ENCODE results near the gene THAP10.

The THAP10 gene

GRCh38 chr15:70880781-70881180 lies 11.5 kb downstream of the THAP10 start:
- no peak overlapping the region for H3K4me3 ChIP-seq (ENCODE audit: low read depth, low read length, poor library complexity, severe bottlenecking)
- H3K36me3 ChIP-seq (ENCODE audit: insufficient read depth, low read length), result no peaks in the 10 kb centered on the region
- H3K9ac ChIP-seq (ENCODE audit: low read length), result no peak overlapping the region
- H3F3A ChIP-seq (ENCODE audit: insufficient read depth, low read length), result no peaks in the 10 kb centered on the region
- no peaks in the 10 kb centered on the region for H3K27me3 ChIP-seq (ENCODE audit: insufficient read depth, low read length)
- H3K4me1 ChIP-seq (ENCODE audit: insufficient read depth, low read length, severe bottlenecking), result no peaks in the 10 kb centered on the region
- TF ChIP-seq CTCF (IDR thresholded peaks at IDR 0.05; ENCODE audit: low read length) (no peak), EZH2 (IDR thresholded peaks at IDR 0.05; ENCODE audit: borderline replicate concordance, low read length) (no peak)
- H3K9me2 ChIP-seq (ENCODE audit: low read depth, low read length), result no peaks in the 10 kb centered on the region
- H3K79me2 ChIP-seq (ENCODE audit: insufficient read depth, low read length), result no peaks in the 10 kb centered on the region
- H3K27ac ChIP-seq (ENCODE audit: low read depth, low read length, poor library complexity, severe bottlenecking), result no peak overlapping the region
- H2AFZ ChIP-seq (ENCODE audit: low read length), result no peak overlapping the region
- no peak overlapping the region for H3K4me2 ChIP-seq (ENCODE audit: low read length)
- no peaks in the 10 kb centered on the region for H4K20me1 ChIP-seq (ENCODE audit: insufficient read depth, low read length)
- H3K9me3 ChIP-seq (ENCODE audit: low read length), result no peaks in the 10 kb centered on the region

GRCh38 chr15:70879401-70879800 lies 12.8 kb downstream of the THAP10 start:
- Histone ChIP-seq H4K20me1 (ENCODE audit: insufficient read depth, low read length) (no peaks in the 10 kb centered on the region), H3K9me3 (ENCODE audit: low read length) (no peaks in the 10 kb centered on the region), H3K36me3 (ENCODE audit: insufficient read depth, low read length) (no peaks in the 10 kb centered on the region), H3K79me2 (ENCODE audit: insufficient read depth, low read length) (no peaks in the 10 kb centered on the region), H3F3A (ENCODE audit: insufficient read depth, low read length) (no peaks in the 10 kb centered on the region), H3K4me3 (ENCODE audit: low read depth, low read length, poor library complexity, severe bottlenecking) (no peak overlapping the region), H3K9ac (ENCODE audit: low read length) (no peak overlapping the region), H3K27me3 (ENCODE audit: insufficient read depth, low read length) (no peaks in the 10 kb centered on the region), H3K4me2 (ENCODE audit: low read length) (no peak overlapping the region), H3K9me2 (ENCODE audit: low read depth, low read length) (no peaks in the 10 kb centered on the region), H3K27ac (ENCODE audit: low read depth, low read length, poor library complexity, severe bottlenecking) (no peak overlapping the region), H3K4me1 (ENCODE audit: insufficient read depth, low read length, severe bottlenecking) (no peaks in the 10 kb centered on the region), H2AFZ (ENCODE audit: low read length) (no peak overlapping the region)
- TF ChIP-seq CTCF (IDR thresholded peaks at IDR 0.05; ENCODE audit: low read length), result no peak
- no peak for TF ChIP-seq EZH2 (IDR thresholded peaks at IDR 0.05; ENCODE audit: borderline replicate concordance, low read length)

- H3K9me2 ChIP-seq (ENCODE audit: low read depth, low read length), result no peaks in the 10 kb centered on the region
- no peaks in the 10 kb centered on the region for H3F3A ChIP-seq (ENCODE audit: insufficient read depth, low read length)
- H3K4me1 ChIP-seq (ENCODE audit: insufficient read depth, low read length, severe bottlenecking), result no peaks in the 10 kb centered on the region
- no peak overlapping the region for H3K4me2 ChIP-seq (ENCODE audit: low read length)
- no peak overlapping the region for H3K9ac ChIP-seq (ENCODE audit: low read length)
- no peak overlapping the region for H2AFZ ChIP-seq (ENCODE audit: low read length)
- no peaks in the 10 kb centered on the region for H4K20me1 ChIP-seq (ENCODE audit: insufficient read depth, low read length)
- no peaks in the 10 kb centered on the region for H3K36me3 ChIP-seq (ENCODE audit: insufficient read depth, low read length)
- TF ChIP-seq EZH2 (IDR thresholded peaks at IDR 0.05; ENCODE audit: borderline replicate concordance, low read length) (no peak), CTCF (IDR thresholded peaks at IDR 0.05; ENCODE audit: low read length) (no peak)
- H3K27ac ChIP-seq (ENCODE audit: low read depth, low read length, poor library complexity, severe bottlenecking), result no peak overlapping the region
- no peak overlapping the region for H3K4me3 ChIP-seq (ENCODE audit: low read depth, low read length, poor library complexity, severe bottlenecking)
- H3K9me3 ChIP-seq (ENCODE audit: low read length), result no peaks in the 10 kb centered on the region
- no peaks in the 10 kb centered on the region for H3K79me2 ChIP-seq (ENCODE audit: insufficient read depth, low read length)
- no peaks in the 10 kb centered on the region for H3K27me3 ChIP-seq (ENCODE audit: insufficient read depth, low read length)
These were observed 15.6 kb downstream of the THAP10 start for GRCh38 chr15:70876683-70877082.
